Coronary artery (tissue), 2 donors: Measurements from ENCODE around the gene TK2.

Experiments
- DNase-seq: peaks from one replicate; pipeline ENCODE4 v3.0.0-alpha.2; 2017; ENCODE audit warnings: low spot score
- H3K27ac ChIP-seq, 2 donors: fragments of 200-600 bp; sonication (generic); one replicate each; pipeline ENCODE4 v1.5.1; 2016 to 2019
- H3K4me3 ChIP-seq: fragments of 200-600 bp; sonication (generic); 2 replicates; pipeline ENCODE4 v1.5.1; 2016; ENCODE audit warnings: mild to moderate bottlenecking, moderate library complexity
- CTCF ChIP-seq: fragments of 200-600 bp; sonication (generic); IDR thresholded peaks from one replicate; pipeline ENCODE4 v1.5.1; 2019; ENCODE audit warnings: antibody characterized with exemption

TK2 gene

GRCh38 chr16:66580605-66581209 is 30.8 kb upstream of the TK2 start:
- no peak overlapping the region for H3K4me3 ChIP-seq
- peak overlapping the region in 1 of 2 donors; percentile 26 for H3K27ac ChIP-seq
- TF ChIP-seq CTCF: no peak
- DNase-seq: no peak

- Histone ChIP-seq H3K4me3 (peak within 1 kb of the TSS; percentile 57), H3K27ac (peak within 1 kb of the TSS in 1 of 2 donors; percentile 32)
- no peak for DNase-seq
- TF ChIP-seq CTCF: no peak
Observed at GRCh38 chr16:66578651-66579531, 29.0 kb upstream of the TK2 start, which contains the start of gene CMTM2. CMTM2 (plus strand) TSS chr16:66579463; CDS start chr16:66579608, 145 bp downstream.

GRCh38 chr16:66576296-66576695 is 26.4 kb upstream of the TK2 start:
- DNase-seq: no peak
- no peak for TF ChIP-seq CTCF
- Histone ChIP-seq H3K4me3 (no peak overlapping the region), H3K27ac (no peak overlapping the region)

- Histone ChIP-seq H3K4me3 (no peak overlapping the region), H3K27ac (no peak overlapping the region)
- TF ChIP-seq CTCF: no peak
- no peak for DNase-seq
Observed at GRCh38 chr16:66575060-66575459, 25.1 kb upstream of the TK2 start.

GRCh38 chr16:66574531-66574930 is 24.6 kb upstream of the TK2 start:
- DNase-seq: no peak
- TF ChIP-seq CTCF: no peak
- H3K27ac ChIP-seq: no peak overlapping the region
- H3K4me3 ChIP-seq: no peak overlapping the region

- no peak overlapping the region for H3K27ac ChIP-seq
- DNase-seq: no peak
- TF ChIP-seq CTCF: no peak
- no peak overlapping the region for H3K4me3 ChIP-seq
Observed at GRCh38 chr16:66574081-66574480, 24.2 kb upstream of the TK2 start.
